Pancreas (tissue), 10 donors: ENCODE data around the gene FCMR. TPM values are rescaled to one million over a fixed set of nuclear protein-coding genes. Genes with fewer than 3 reads are reported as not detected.

Source experiments
- ATAC-seq, 4 donors: fragments of 200-7000 bp; cut with Tn5 transposase; one replicate each; pipeline versions ENCODE4 v1.8.0 to v1.9.1; 2020; ENCODE audit warnings: mild to moderate bottlenecking in 4 of 4, moderate library complexity in 4 of 4
- DNase-seq, 6 donors: peaks; one replicate each; pipeline ENCODE4 v3.0.0-alpha.2; 2020
- FAIRE-seq: peaks from 2 replicates; lab custom pipeline; 2012; peaks lifted over from hg19 to GRCh38; lab: Jason Lieb, UNC
- H3K27ac ChIP-seq, 4 donors: fragments of 200-600 bp; sonication (generic); 1 replicate in 3 of 4; 2 replicates in 1 of 4; pipeline versions ENCODE4 v1.5.0 to v1.8.0; 2020
- H3K27me3 ChIP-seq, 4 donors: fragments of 200-600 bp; one replicate each; pipeline ENCODE4 v1.8.0; 2021
- H3K36me3 ChIP-seq, 3 donors: fragments of 200-600 bp; sonication (generic) in 1 of 3; one replicate each; pipeline versions ENCODE4 v1.5.0 to v1.8.0; 2020 to 2021
- H3K4me1 ChIP-seq, 3 donors: fragments of 200-600 bp; one replicate each; pipeline ENCODE4 v1.8.0; 2021
- H3K4me3 ChIP-seq, 4 donors: fragments of 200-600 bp; sonication (generic) in 2 of 4; one replicate each; pipeline versions ENCODE4 v1.5.0 to v1.8.0; 2020 to 2021
- H3K9me3 ChIP-seq, 4 donors: fragments of 200-600 bp; one replicate each; pipeline ENCODE4 v1.8.0; 2021
- CTCF ChIP-seq, 4 donors: fragments of 200-600 bp; sonication (generic) in 3 of 4; IDR thresholded peaks; one replicate each; pipeline versions ENCODE4 v1.5.0 to v1.8.0; 2021; ENCODE audit warnings: antibody characterized with exemption in 4 of 4
- WGBS, 2 donors: extraction: QIAGEN DNeasy Blood & Tissue Kit; methylation state at CpG; one replicate each; pipeline ENCODE4 v1.1.7; 2013; 5-methylcytosine and 5-hydroxymethylcytosine counted together
- intact Hi-C, 3 donors: fragments of 100-400 bp; cut with DNase I; formaldehyde crosslinking; loops; one replicate each; pipeline versions ENCODE4 v1.11.1 to v1.14.2; 2022
- polyA plus RNA-seq, 2 donors: library from polyadenylated mRNA; stranded (reverse); fragments of 200-250 nt; gene quantifications; one replicate each; pipeline ENCODE4 v1.2.3, GENCODE V29; 2013
- total RNA-seq, 6 donors: library from RNA; stranded (reverse); fragmentation: NEBNext Ultra II Directional in 4 of 6; extraction: Animal tissue kit (Norgen Biotek cat#: 25700) in 4 of 6; gene quantifications; one replicate each; pipeline versions ENCODE4 v1.2.1 to v1.2.4, GENCODE V29; 2021 to 2023
- donor health status: healthy with polysubstance abuse.
- donor health status: DM: no; HTN: no; CAD: no; lungs with moderate emphysema.
- donor health status: DM: no; HTN: no; CAD: no.
- donor health status: control.
- donor health status: control.
- donor health status: Bipolar disorder and iron deficiency.
- donor health status: DM: yes; HTN: yes; CAD: no.
- donor health status: DM: no; HTN: no; CAD: no.
- donor health status: DM: no; HTN: no; CAD: no.
- donor health status: DM: yes; HTN: yes; CAD: no.

FCMR gene
- total and polyA plus RNA-seq, 8 donors, result 0.58 to 2.0 (median 0.97) TPM

DNA sequence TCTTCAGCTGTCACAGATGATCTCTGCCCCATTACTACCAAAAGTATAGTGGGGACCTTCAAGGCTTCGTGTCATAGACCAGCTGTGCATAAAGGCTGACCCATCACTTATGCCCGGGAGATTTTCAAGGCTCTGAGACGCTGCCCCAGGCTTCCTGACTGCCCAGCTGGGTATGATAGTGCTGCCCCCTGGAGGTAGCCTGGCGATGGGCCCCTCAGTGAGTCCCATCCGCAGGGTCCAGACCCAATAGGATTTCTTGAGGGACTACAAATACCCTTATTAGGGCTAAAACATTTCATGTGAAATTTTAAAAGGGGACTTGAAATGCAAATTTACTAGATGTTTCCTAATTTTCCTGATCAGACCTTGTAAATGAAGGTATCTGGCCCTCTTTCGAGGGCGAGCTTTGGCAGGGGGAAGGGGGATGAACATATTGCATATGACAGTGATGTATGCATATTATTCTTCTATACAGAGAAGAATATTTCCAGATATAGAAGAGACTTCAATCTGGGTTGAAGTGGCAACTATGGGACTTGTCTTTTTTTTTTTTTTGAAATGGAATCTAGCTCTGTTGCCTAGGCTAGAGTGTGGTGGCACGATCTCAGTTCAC is 11.7 kb upstream of the FCMR start:
- H3K9me3 ChIP-seq, result no peaks in the 10 kb centered on the region
- intact Hi-C loops, result no loop called here
- peak; percentile 33 to 43 (median 40) for TF ChIP-seq CTCF (IDR thresholded peaks at IDR 0.05)
- ATAC-seq (peak in 3 of 4 donors; percentile 40 to 58 (median 46)), DNase-seq (peak in 2 of 6 donors; percentile 31 to 46), FAIRE-seq (no peak)
- no peak overlapping the region for H3K27ac ChIP-seq
- H3K4me1 ChIP-seq, result no peaks in the 10 kb centered on the region
- H3K27me3 ChIP-seq, result no peaks in the 10 kb centered on the region
- no peaks in the 10 kb centered on the region for H3K36me3 ChIP-seq
- 65% methylated on average over 8 of the region's 8 CpGs for WGBS, 2 donors
- no peak overlapping the region for H3K4me3 ChIP-seq

- intact Hi-C loops, result no loop called here
- Histone ChIP-seq H3K4me1 (no peaks in the 10 kb centered on the region), H3K4me3 (no peak overlapping the region), H3K27me3 (no peaks in the 10 kb centered on the region), H3K36me3 (no peaks in the 10 kb centered on the region), H3K27ac (no peak overlapping the region), H3K9me3 (no peaks in the 10 kb centered on the region)
- no peak for TF ChIP-seq CTCF (IDR thresholded peaks at IDR 0.05)
- no peak for ATAC-seq
- DNase-seq, result no peak
- WGBS, 2 donors, result 70 to 75% methylated on average over 8 of the region's 8 CpGs
- FAIRE-seq, result no peak
Observed at GRCh38 chr1:206932177-206932576, 10.4 kb upstream of the FCMR start.

DNA sequence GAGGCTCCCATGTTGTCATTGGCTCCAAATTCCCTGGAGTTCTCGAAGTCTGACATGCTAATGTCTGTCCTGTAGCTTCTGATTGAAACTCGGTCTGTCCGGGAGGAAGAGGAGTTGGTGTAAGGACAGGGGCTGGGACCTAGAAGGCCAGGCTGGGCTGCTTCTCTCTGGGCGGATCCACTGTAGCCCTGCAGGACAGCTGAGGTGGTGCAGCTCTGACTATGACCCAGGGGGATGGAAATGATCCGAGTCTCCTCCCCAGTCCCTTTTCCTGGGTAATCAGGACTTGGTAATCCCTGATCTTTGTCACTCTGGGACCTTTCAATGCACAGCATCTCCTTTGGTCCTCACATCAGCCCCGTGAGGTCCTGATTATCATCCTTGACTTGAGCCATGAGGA is 10.0 kb upstream of the FCMR start:
- H3K36me3 ChIP-seq, result no peaks in the 10 kb centered on the region
- no peaks in the 10 kb centered on the region for H3K4me1 ChIP-seq
- WGBS, 2 donors, result 73 to 81% methylated on average over 6 of the region's 6 CpGs
- TF ChIP-seq CTCF (IDR thresholded peaks at IDR 0.05), result no peak
- ATAC-seq, result no peak
- DNase-seq, result no peak
- H3K4me3 ChIP-seq, result no peak overlapping the region
- no peaks in the 10 kb centered on the region for H3K27me3 ChIP-seq
- no peak overlapping the region for H3K27ac ChIP-seq
- H3K9me3 ChIP-seq, result no peaks in the 10 kb centered on the region
- intact Hi-C loops, result no loop called here
- FAIRE-seq, result no peak

DNA sequence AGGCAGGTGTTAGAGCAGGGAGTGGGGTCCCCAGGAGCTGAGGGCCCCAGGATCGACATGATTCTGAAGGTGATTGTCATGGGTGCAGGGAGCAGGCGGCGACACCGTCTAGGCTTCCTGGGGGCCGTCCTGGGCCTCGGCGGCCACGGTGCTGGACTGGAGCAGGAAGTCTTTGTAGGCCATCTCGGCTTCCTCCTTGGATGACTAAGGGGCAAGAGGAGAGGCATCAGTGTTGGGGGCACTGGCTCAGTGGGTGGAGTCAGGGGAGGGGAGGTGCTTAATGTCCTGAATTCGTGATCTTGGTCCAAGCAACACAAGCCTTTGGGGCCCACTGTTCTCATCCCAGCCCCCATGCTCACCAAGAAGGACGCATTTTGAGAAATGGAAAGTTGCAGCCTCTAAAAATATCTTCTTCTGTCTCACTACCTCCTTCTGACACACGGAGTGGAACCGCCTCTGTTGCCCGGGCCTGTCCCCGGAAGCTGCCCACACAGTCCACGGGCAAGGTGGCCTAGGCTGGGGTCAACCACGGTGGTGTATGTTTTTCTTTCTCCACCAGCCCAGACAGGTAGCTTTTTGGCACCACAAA is 8.6 kb upstream of the FCMR start:
- no peak for TF ChIP-seq CTCF (IDR thresholded peaks at IDR 0.05)
- Histone ChIP-seq H3K4me3 (no peak overlapping the region), H3K27me3 (no peaks in the 10 kb centered on the region), H3K27ac (no peak overlapping the region), H3K36me3 (no peaks in the 10 kb centered on the region), H3K4me1 (no peaks in the 10 kb centered on the region), H3K9me3 (no peaks in the 10 kb centered on the region)
- DNase-seq (no peak), FAIRE-seq (no peak), ATAC-seq (peak in 2 of 4 donors; percentile 8 to 38)
- intact Hi-C loops, result no loop called here
- 84 to 89% methylated on average over 17 of the region's 17 CpGs for WGBS, 2 donors

DNA sequence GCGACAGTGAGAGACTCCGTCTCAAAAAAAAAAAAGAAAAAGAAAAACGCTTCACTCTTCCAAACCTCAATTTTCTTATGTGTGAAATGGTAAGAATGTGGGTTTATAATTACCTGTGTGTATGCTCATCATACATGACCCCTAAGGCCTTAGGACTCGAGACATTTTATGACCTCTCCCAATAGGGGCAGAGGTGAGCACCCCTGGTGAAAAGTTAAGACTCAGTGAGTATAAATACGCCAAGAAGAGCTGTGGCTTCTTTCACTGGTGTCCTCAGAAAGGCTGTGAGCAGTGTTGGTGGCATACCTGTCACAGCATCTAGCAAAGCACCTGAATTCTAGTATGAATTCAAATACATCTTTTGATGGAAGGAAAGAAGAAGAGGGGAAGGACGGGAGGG is 7.8 kb upstream of the FCMR start:
- H3K4me3 ChIP-seq, result no peak overlapping the region
- 82 to 86% methylated on average over 6 of the region's 6 CpGs for WGBS, 2 donors
- no peaks in the 10 kb centered on the region for H3K4me1 ChIP-seq
- H3K36me3 ChIP-seq, result no peaks in the 10 kb centered on the region
- TF ChIP-seq CTCF (IDR thresholded peaks at IDR 0.05), result no peak
- no peak overlapping the region for H3K27ac ChIP-seq
- intact Hi-C loops, result no loop called here
- no peak for DNase-seq
- H3K27me3 ChIP-seq, result no peaks in the 10 kb centered on the region
- no peaks in the 10 kb centered on the region for H3K9me3 ChIP-seq
- ATAC-seq, result no peak
- FAIRE-seq, result no peak
